Common myeloid progenitor, CD34-positive (primary cell): ENCODE results near the gene LIMCH1.
A peak's percentile ranks its signal among the peaks of the same experiment; 100 is the strongest.
"Not testable (repeated sequence)": the region's sequence is repeated elsewhere in the genome, so short reads cannot be mapped to it uniquely, and the experiment has no call there.

Experiments used
- CTCF ChIA-PET: fragments of 350-600 bp; sonication (Branson Sonifier 250); formaldehyde crosslinking; loops from one replicate; lab custom pipeline; 2021; ENCODE audit warnings: antibody characterized with exemption; lab: Charles Lee
- POLR2A ChIA-PET: fragments of 350-600 bp; sonication (Branson Sonifier 250); formaldehyde crosslinking; loops from one replicate; lab custom pipeline; 2021; ENCODE audit warnings: antibody characterized with exemption; lab: Charles Lee
- DNase-seq, 3 donors: peaks; one replicate each; pipeline versions ENCODE4 v3.0.0 to v3.0.0-alpha.2; 2013
- H3K27ac ChIP-seq, 2 experiments: 1 replicate in 1 of 2; 2 replicates in 1 of 2; pipeline ENCODE4 v1.7.0; 2013; ENCODE audit warnings: inconsistent platforms in 2 of 2, low read length in 2 of 2, mild to moderate bottlenecking in 2 of 2, low read depth in 1 of 2, moderate library complexity in 1 of 2; ENCODE audit not compliant: severe bottlenecking in 2 of 2, insufficient read depth in 1 of 2, poor library complexity in 1 of 2
- H3K27me3 ChIP-seq, 5 experiments: replicated peaks in 2 of 5; 1 replicate in 3 of 5; 2 replicates in 2 of 5; pipeline versions ENCODE4 v1.6.1 to v1.7.0; 2013; ENCODE audit warnings: low read length in 4 of 5, mild to moderate bottlenecking in 2 of 5, moderate library complexity in 2 of 5, inconsistent platforms in 1 of 5; ENCODE audit not compliant: insufficient read depth in 5 of 5, control insufficient read depth in 4 of 5
- H3K36me3 ChIP-seq, 4 experiments: 1 replicate in 2 of 4; 2 replicates in 2 of 4; pipeline versions ENCODE4 v1.6.1 to v1.7.0; 2013; ENCODE audit warnings: low read length in 3 of 4, control low read depth in 1 of 4, mild to moderate bottlenecking in 1 of 4; ENCODE audit not compliant: control insufficient read depth in 4 of 4, insufficient read depth in 4 of 4
- H3K4me1 ChIP-seq, 4 experiments: 1 replicate in 3 of 4; 2 replicates in 1 of 4; pipeline versions ENCODE4 v1.6.1 to v1.7.1; 2013; ENCODE audit warnings: low read length in 3 of 4, mild to moderate bottlenecking in 3 of 4, control low read depth in 1 of 4, inconsistent platforms in 1 of 4, moderate library complexity in 1 of 4; ENCODE audit not compliant: control insufficient read depth in 4 of 4, insufficient read depth in 4 of 4; ENCODE audit errors: control extremely low read depth in 1 of 4
- H3K4me3 ChIP-seq, 7 experiments: 1 replicate in 4 of 7; 2 replicates in 3 of 7; pipeline versions ENCODE4 v1.5.1 to v1.7.0; 2013; ENCODE audit warnings: mild to moderate bottlenecking in 7 of 7, low read length in 6 of 7, moderate library complexity in 6 of 7, inconsistent platforms in 2 of 7, low read depth in 2 of 7, control low read depth in 1 of 7; ENCODE audit not compliant: insufficient read depth in 4 of 7, control insufficient read depth in 1 of 7; ENCODE audit errors: extremely low read depth in 1 of 7
- H3K9me3 ChIP-seq, 5 experiments: 1 replicate in 4 of 5; 2 replicates in 1 of 5; pipeline versions ENCODE4 v1.6.1 to v1.7.1; 2013; ENCODE audit warnings: low read length in 4 of 5, mild to moderate bottlenecking in 2 of 5, inconsistent platforms in 1 of 5, low read depth in 1 of 5, moderate library complexity in 1 of 5; ENCODE audit not compliant: control insufficient read depth in 4 of 5, insufficient read depth in 2 of 5; ENCODE audit errors: control extremely low read depth in 1 of 5
- WGBS: methylation state at CpG from one replicate; pipeline ENCODE4 v1.1.5; 2013; ENCODE audit not compliant: insufficient coverage; 5-methylcytosine and 5-hydroxymethylcytosine counted together

Gene LIMCH1

DNA sequence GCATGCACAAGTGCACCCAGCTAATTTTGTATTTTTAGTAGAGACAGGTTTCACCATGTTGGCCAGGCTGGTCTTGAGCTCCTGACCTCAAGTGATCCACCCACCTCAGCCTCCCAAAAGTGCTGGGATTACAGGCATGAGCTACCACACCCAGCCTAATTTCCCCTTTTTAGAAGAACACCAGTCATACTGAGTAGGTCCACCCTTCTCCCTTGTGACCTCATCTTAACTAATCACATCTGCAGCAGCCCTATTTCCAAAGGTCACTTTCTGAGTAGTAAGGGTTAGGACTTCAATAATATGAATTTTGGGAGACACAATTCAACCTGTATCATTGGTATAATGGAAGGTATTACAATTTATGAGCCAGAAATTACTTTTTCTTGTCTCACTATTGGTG lies 113.2 kb downstream of the LIMCH1 start:
- H3K9me3 ChIP-seq, POLR2A ChIA-PET, H3K36me3 ChIP-seq, H3K27ac ChIP-seq, H3K27me3 ChIP-seq, H3K4me3 ChIP-seq, DNase-seq: not testable (repeated sequence)
- H3K4me1 ChIP-seq, result peaks cover 0 to 24% (median 15%) of the 10 kb centered on the region in 4 experiments
- CTCF ChIA-PET, result interaction anchor here (0.6 to 1.5 kb wide), 4 partner anchors 10 to 372 kb away, joined by 3 to 4 read pairs (median 4); no protein-coding TSS in a partner anchor

GRCh38 chr4:41652971-41653370 lies 115.0 kb downstream of the LIMCH1 start:
- no peak for DNase-seq
- ChIA-PET POLR2A (no interaction called here), CTCF (interaction anchor here (0.6 to 1.0 kb wide), 2 partner anchors 9 to 915 kb away, joined by 3 to 5 read pairs; no protein-coding TSS in a partner anchor)
- H3K27ac ChIP-seq, result no peak overlapping the region
- H3K36me3 ChIP-seq, result peaks cover 0 to 3% (median 0%) of the 10 kb centered on the region in 4 experiments
- peaks cover 0 to 6% (median 4%) of the 10 kb centered on the region in 4 experiments for H3K4me1 ChIP-seq
- H3K27me3 ChIP-seq, result no peaks in the 10 kb centered on the region
- no peak overlapping the region for H3K4me3 ChIP-seq
- H3K9me3 ChIP-seq, result no peaks in the 10 kb centered on the region
- no CpG with 5 or more reads among the region's 1 CpG for WGBS

- H3K9me3 ChIP-seq, result no peaks in the 10 kb centered on the region
- H3K4me3 ChIP-seq, result no peak overlapping the region
- no peaks in the 10 kb centered on the region for H3K27me3 ChIP-seq
- no peak for DNase-seq
- no peak overlapping the region for H3K27ac ChIP-seq
- H3K36me3 ChIP-seq, result peaks cover 0 to 3% (median 0%) of the 10 kb centered on the region in 4 experiments
- CTCF ChIA-PET, result interaction anchor here (0.6 to 1.0 kb wide), 2 partner anchors 8 to 916 kb away, joined by 3 to 5 read pairs; no protein-coding TSS in a partner anchor
- no CpG with 5 or more reads among the region's 6 CpGs for WGBS
- H3K4me1 ChIP-seq, result peaks cover 0 to under 1% (median under 1%) of the 10 kb centered on the region in 4 experiments
- POLR2A ChIA-PET, result no interaction called here
These were observed 115.6 kb downstream of the LIMCH1 start for GRCh38 chr4:41653523-41653922.

DNA sequence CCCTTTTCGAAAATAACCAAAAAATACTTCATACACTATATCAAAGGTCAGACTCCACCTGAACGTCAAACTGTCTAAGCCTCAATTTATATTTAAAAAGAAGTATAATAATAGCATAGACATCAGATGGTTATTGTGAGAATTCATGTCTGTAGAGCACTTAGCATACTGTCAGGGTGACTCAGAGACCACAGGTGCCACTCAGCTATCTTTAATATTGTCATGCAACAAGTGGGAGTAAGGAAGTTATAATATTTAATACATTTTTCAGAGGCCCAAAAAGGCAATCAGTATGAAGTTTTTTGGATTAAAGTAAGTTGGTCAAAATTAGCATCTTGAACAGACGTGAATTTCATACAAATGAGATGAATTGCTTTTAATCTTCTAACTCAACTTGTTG lies 117.2 kb downstream of the LIMCH1 start:
- Histone ChIP-seq H3K9me3 (no peaks in the 10 kb centered on the region), H3K27me3 (no peaks in the 10 kb centered on the region), H3K4me1 (no peaks in the 10 kb centered on the region), H3K4me3 (no peak overlapping the region), H3K36me3 (peaks cover 0 to 3% (median 0%) of the 10 kb centered on the region in 4 experiments), H3K27ac (no peak overlapping the region)
- DNase-seq, result peak in 2 of 3 donors; percentile 7 to 21
- POLR2A ChIA-PET, result interaction anchor here (0.6 to 0.7 kb wide), 2 partner anchors 13 to 98 kb away, joined by 5 to 7 read pairs; no protein-coding TSS in a partner anchor
- CTCF ChIA-PET, result interaction anchor here (0.6 to 2.7 kb wide), 7 partner anchors 9 to 651 kb away, joined by 3 to 11 read pairs (median 4); no protein-coding TSS in a partner anchor
- WGBS, result no CpG with 5 or more reads among the region's 3 CpGs

DNA sequence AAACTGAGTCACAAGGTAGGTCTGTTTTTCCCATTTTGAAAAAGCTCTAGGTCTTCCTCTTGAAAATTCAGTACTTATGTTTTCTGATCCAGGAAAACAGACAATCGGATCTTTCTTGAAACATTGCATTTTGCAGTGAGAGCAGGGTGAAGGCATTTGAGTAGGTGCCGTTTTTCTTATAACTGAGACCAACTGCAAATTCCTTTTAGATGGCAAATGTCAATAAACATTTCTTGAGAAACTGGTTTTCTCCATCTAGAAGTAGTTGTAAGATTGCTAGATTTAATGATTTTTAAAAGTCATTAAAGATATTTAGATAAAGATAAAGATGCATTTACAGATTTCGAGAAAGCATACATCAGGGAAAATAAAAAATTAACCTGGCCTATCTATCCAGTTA lies 118.1 kb downstream of the LIMCH1 start:
- 80% methylated on average over 1 of the region's 3 CpGs for WGBS
- H3K36me3 ChIP-seq, result peaks cover 0 to 3% (median 0%) of the 10 kb centered on the region in 4 experiments
- POLR2A ChIA-PET, result no interaction called here
- H3K4me3 ChIP-seq, result no peak overlapping the region
- no peaks in the 10 kb centered on the region for H3K4me1 ChIP-seq
- CTCF ChIA-PET, result interaction anchor here (1.3 to 2.7 kb wide), 5 partner anchors 8 to 398 kb away, joined by 3 to 11 read pairs (median 5); no protein-coding TSS in a partner anchor
- DNase-seq, result no peak
- no peaks in the 10 kb centered on the region for H3K27me3 ChIP-seq
- no peaks in the 10 kb centered on the region for H3K9me3 ChIP-seq
- H3K27ac ChIP-seq, result no peak overlapping the region

DNA sequence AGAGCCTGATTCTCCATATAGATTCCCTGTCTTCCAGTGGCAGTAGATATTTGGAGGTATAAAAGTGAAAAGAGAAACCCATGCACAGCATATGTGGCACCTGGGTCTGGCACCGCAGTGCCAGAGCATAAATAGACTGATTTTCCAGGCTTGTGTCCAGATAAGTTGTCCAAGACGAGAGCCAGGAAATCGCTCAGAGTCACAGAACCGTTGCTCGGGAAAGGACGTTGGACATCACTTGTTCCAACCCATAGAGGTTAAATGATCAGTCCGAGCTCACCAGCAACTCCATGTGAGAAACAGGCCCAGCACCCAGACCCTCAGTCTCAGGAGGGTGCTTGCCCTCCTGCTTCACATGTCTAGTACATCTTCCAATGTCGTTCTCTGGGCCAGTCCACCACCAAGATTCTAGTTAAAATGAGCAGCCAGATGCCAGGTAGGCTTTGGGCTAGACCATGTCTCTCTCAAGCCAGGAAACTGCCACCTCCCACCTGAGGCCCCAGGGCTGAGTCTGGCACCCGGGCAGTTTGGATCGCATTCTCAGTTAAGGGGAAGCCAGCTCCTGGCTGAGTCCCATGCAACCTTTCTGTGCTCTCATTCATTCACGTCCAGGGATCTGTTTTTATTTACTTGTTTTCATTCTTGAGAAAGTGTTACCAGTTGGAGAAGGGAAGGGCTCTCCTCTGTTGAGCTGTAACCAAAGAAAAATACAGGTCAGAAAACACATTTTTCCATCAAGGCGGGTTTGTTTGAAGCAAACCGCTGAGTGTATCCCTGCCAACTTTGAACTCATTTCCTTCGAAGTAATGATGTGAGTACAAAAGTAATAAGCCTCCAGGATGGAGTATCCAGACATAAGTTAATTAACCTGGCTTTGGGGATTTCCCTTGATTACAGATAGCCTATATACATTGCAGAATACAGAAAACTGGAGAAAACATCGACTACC lies 118.9 kb downstream of the LIMCH1 start:
- CTCF ChIA-PET, result interaction anchor here (1.6 to 2.7 kb wide), 3 partner anchors 7 to 376 kb away, joined by 5 to 11 read pairs (median 8); no protein-coding TSS in a partner anchor
- POLR2A ChIA-PET, result no interaction called here
- DNase-seq, result no peak

More for the DNA sequence above, 118.9 kb downstream of the LIMCH1 start:
- Histone ChIP-seq H3K36me3 (peaks cover 0 to 3% (median 0%) of the 10 kb centered on the region in 4 experiments), H3K4me1 (no peaks in the 10 kb centered on the region), H3K9me3 (no peaks in the 10 kb centered on the region), H3K4me3 (no peak overlapping the region), H3K27ac (no peak overlapping the region), H3K27me3 (no peaks in the 10 kb centered on the region)
- 91% methylated on average over 14 of the region's 15 CpGs for WGBS
